ENCODE results near the gene NUDCD3.

NUDCD3 gene

GRCh38 chr7:44381494-44382220, 108.8 kb downstream of the NUDCD3 start:
- TF ChIP-seq CTCF (IDR thresholded peaks at IDR 0.05; ENCODE audit: extremely low read depth, insufficient read depth, missing control alignments): no peak
- no peak for DNase-seq (ENCODE audit: low spot score)
- in situ Hi-C loops (cut with MboI; ENCODE audit: low pct_unique_long_range_greater_than_20kb, low sequenced_read_pairs, unreplicated experiment): no loop called here

GRCh38 chr7:44380831-44381493, 109.5 kb downstream of the NUDCD3 start:
- DNase-seq (ENCODE audit: low spot score): no peak
- TF ChIP-seq CTCF (IDR thresholded peaks at IDR 0.05; ENCODE audit: extremely low read depth, insufficient read depth, missing control alignments): no peak
- in situ Hi-C loops (cut with MboI; ENCODE audit: low pct_unique_long_range_greater_than_20kb, low sequenced_read_pairs, unreplicated experiment): no loop called here

GRCh38 chr7:44380189-44380830, 110.1 kb downstream of the NUDCD3 start:
- TF ChIP-seq CTCF (IDR thresholded peaks at IDR 0.05; ENCODE audit: extremely low read depth, insufficient read depth, missing control alignments): no peak
- in situ Hi-C loops (cut with MboI; ENCODE audit: low pct_unique_long_range_greater_than_20kb, low sequenced_read_pairs, unreplicated experiment): no loop called here

GRCh38 chr7:44379366-44380188, 110.9 kb downstream of the NUDCD3 start:
- TF ChIP-seq CTCF (IDR thresholded peaks at IDR 0.05; ENCODE audit: extremely low read depth, insufficient read depth, missing control alignments): no peak
- in situ Hi-C loops (cut with MboI; ENCODE audit: low pct_unique_long_range_greater_than_20kb, low sequenced_read_pairs, unreplicated experiment): no loop called here
- DNase-seq (ENCODE audit: low spot score): no peak

More at GRCh38 chr7:44380189-44380830, 110.1 kb downstream of the NUDCD3 start:
- DNase-seq (ENCODE audit: low spot score): no peak

GRCh38 chr7:44378744-44379143, 111.7 kb downstream of the NUDCD3 start:
- in situ Hi-C loops (cut with MboI; ENCODE audit: low pct_unique_long_range_greater_than_20kb, low sequenced_read_pairs, unreplicated experiment): no loop called here
- DNase-seq (ENCODE audit: low spot score): no peak
- TF ChIP-seq CTCF (IDR thresholded peaks at IDR 0.05; ENCODE audit: extremely low read depth, insufficient read depth, missing control alignments): no peak

Measured in GM13977 (cell line).